Keratinocyte (primary cell): ENCODE results near the gene BECN2. TPM values are rescaled to one million over a fixed set of nuclear protein-coding genes. Genes with fewer than 3 reads are reported as not detected.

Experiments used
- DNase-seq: peaks from one replicate; pipeline ENCODE4 v3.0.0-alpha.2; 2011; ENCODE audit warnings: low read depth, missing footprints, low spot score
- FAIRE-seq: peaks from 2 replicates; lab custom pipeline; 2011; peaks lifted over from hg19 to GRCh38; lab: Jason Lieb, UNC
- H2AFZ ChIP-seq: 2 replicates; pipeline ENCODE4 v1.6.0; 2012; ENCODE audit warnings: low read length, control low read depth, inconsistent platforms; ENCODE audit not compliant: control insufficient read depth
- H3K27ac ChIP-seq: 2 replicates; pipeline ENCODE4 v1.5.1; 2011; ENCODE audit warnings: low read length; ENCODE audit not compliant: control insufficient read depth, insufficient read depth
- H3K27me3 ChIP-seq: 3 replicates; pipeline ENCODE4 v1.6.0; 2011; ENCODE audit warnings: low read length; ENCODE audit not compliant: control insufficient read depth, insufficient read depth; ENCODE audit errors: extremely low read depth
- H3K36me3 ChIP-seq, 2 experiments: 2 replicates in 1 of 2; 3 replicates in 1 of 2; pipeline ENCODE4 v1.5.1; 2011; ENCODE audit warnings: low read length in 2 of 2, mild to moderate bottlenecking in 1 of 2; ENCODE audit not compliant: control insufficient read depth in 2 of 2, insufficient read depth in 2 of 2; ENCODE audit errors: extremely low read depth in 1 of 2
- H3K4me1 ChIP-seq: 3 replicates; pipeline ENCODE4 v1.5.1; 2011; ENCODE audit warnings: low read length; ENCODE audit not compliant: control insufficient read depth, insufficient read depth; ENCODE audit errors: extremely low read depth
- H3K4me2 ChIP-seq: 3 replicates; pipeline ENCODE4 v1.6.0; 2011; ENCODE audit warnings: low read depth, low read length; ENCODE audit not compliant: control insufficient read depth, insufficient read depth; ENCODE audit errors: extremely low read depth
- H3K4me3 ChIP-seq, 3 experiments: fragments of 200-600 bp in 1 of 3; sonication (generic) in 1 of 3; 2 replicates in 2 of 3; 3 replicates in 1 of 3; pipeline ENCODE4 v1.5.1; 2011 to 2016; ENCODE audit warnings: low read length in 3 of 3, mild to moderate bottlenecking in 3 of 3, control low read depth in 2 of 3, inconsistent platforms in 1 of 3, low read depth in 1 of 3, mixed read lengths in 1 of 3, mixed run types in 1 of 3, moderate library complexity in 1 of 3; ENCODE audit not compliant: control insufficient read depth in 2 of 3, insufficient read depth in 2 of 3; ENCODE audit errors: extremely low read depth in 1 of 3
- H3K79me2 ChIP-seq: 2 replicates; pipeline ENCODE4 v1.6.0; 2012; ENCODE audit warnings: low read length; ENCODE audit not compliant: control insufficient read depth, insufficient read depth
- H3K9ac ChIP-seq: 3 replicates; pipeline ENCODE4 v1.6.0; 2011; ENCODE audit warnings: low read length; ENCODE audit not compliant: control insufficient read depth, insufficient read depth; ENCODE audit errors: extremely low read depth
- H3K9me1 ChIP-seq: 3 replicates; pipeline ENCODE4 v1.6.0; 2011; ENCODE audit warnings: low read length; ENCODE audit not compliant: control insufficient read depth, insufficient read depth; ENCODE audit errors: extremely low read depth
- H3K9me3 ChIP-seq: 2 replicates; pipeline ENCODE4 v1.5.1; 2012; ENCODE audit warnings: low read depth, low read length; ENCODE audit not compliant: control insufficient read depth
- H4K20me1 ChIP-seq: 3 replicates; pipeline ENCODE4 v1.6.0; 2011; ENCODE audit warnings: low read length; ENCODE audit not compliant: control insufficient read depth, insufficient read depth; ENCODE audit errors: extremely low read depth
- CTCF ChIP-seq, 3 experiments: IDR thresholded peaks in 1 of 3; conservative IDR thresholded peaks in 1 of 3; optimal IDR thresholded peaks in 1 of 3; 2 replicates in 2 of 3; 3 replicates in 1 of 3; pipeline versions ENCODE3 to v1.5.1; 2011; ENCODE audit warnings: low read length in 3 of 3, mild to moderate bottlenecking in 3 of 3, moderate library complexity in 2 of 3, control low read depth in 1 of 3, inconsistent platforms in 1 of 3; ENCODE audit not compliant: insufficient read depth in 2 of 3; ENCODE audit errors: extremely low read depth in 1 of 3
- EZH2 ChIP-seq: IDR thresholded peaks from one replicate; pipeline ENCODE4 v1.6.1; 2012; ENCODE audit warnings: inconsistent platforms, mild to moderate bottlenecking, low read length, moderate library complexity
- dilution Hi-C: fragments of 300-500 bp; cut with MboI; formaldehyde crosslinking; loops from one replicate; pipeline ENCODE4 v1.7.0; 2020; ENCODE audit warnings: low sequenced_read_pairs; ENCODE audit not compliant: extremely low pct_ligation_motif_present
- polyA plus RNA-seq, 5 experiments: library from polyadenylated mRNA; depleted of rRNA in 3 of 5; stranded (reverse) in 3 of 5; stranded (forward) in 1 of 5; unstranded in 1 of 5; fragments of >200 nt; gene quantifications; 1 replicate in 1 of 5; 2 replicates in 3 of 5; 3 replicates in 1 of 5; pipeline versions ENCODE4 v1.2.1 to v1.2.3, GENCODE V29; 2011 to 2012; ENCODE audit warnings: missing spikeins in 2 of 5, low read depth in 1 of 5, low replicate concordance in 1 of 5

Gene BECN2
- polyA plus RNA-seq, 1 donor (not counting 4 experiments of a cell fraction or from before 2014, with no cell fraction given): not detected

GRCh38 chr1:241927321-241927720 lies 30.2 kb upstream of the BECN2 start:
- Histone ChIP-seq H2AFZ (no peak overlapping the region), H3K4me1 (no peaks in the 10 kb centered on the region), H3K9me3 (no peaks in the 10 kb centered on the region), H3K9ac (no peak overlapping the region), H3K27me3 (no peaks in the 10 kb centered on the region), H3K36me3 (no peaks in the 10 kb centered on the region), H3K27ac (no peak overlapping the region), H3K9me1 (no peaks in the 10 kb centered on the region), H4K20me1 (no peaks in the 10 kb centered on the region), H3K4me3 (no peak overlapping the region), H3K79me2 (no peaks in the 10 kb centered on the region), H3K4me2 (no peak overlapping the region)
- FAIRE-seq (no peak), DNase-seq (no peak)
- TF ChIP-seq EZH2: no peak
- no peak for TF ChIP-seq CTCF (optimal IDR thresholded peaks at IDR 0.05 in 1 of 3, IDR thresholded peaks at IDR 0.05 in 1 of 3, conservative IDR thresholded peaks at IDR 0.05 in 1 of 3; ENCODE audit: extremely low read depth in 1 of 3, insufficient read depth in 2 of 3, low read length in 3 of 3)
- dilution Hi-C loops: no loop called here

GRCh38 chr1:241932845-241933244 lies 24.7 kb upstream of the BECN2 start:
- no peak for DNase-seq
- Histone ChIP-seq H3K4me2 (no peak overlapping the region), H3K4me1 (no peaks in the 10 kb centered on the region), H3K79me2 (no peaks in the 10 kb centered on the region), H3K9me1 (no peaks in the 10 kb centered on the region), H3K9me3 (no peaks in the 10 kb centered on the region), H3K27me3 (no peaks in the 10 kb centered on the region), H3K36me3 (no peaks in the 10 kb centered on the region), H4K20me1 (no peaks in the 10 kb centered on the region), H3K4me3 (no peak overlapping the region), H2AFZ (no peak overlapping the region), H3K27ac (no peak overlapping the region), H3K9ac (no peak overlapping the region)
- no peak for TF ChIP-seq EZH2
- no peak for FAIRE-seq
- dilution Hi-C loops: no loop called here

GRCh38 chr1:241934201-241934848 lies 23.2 kb upstream of the BECN2 start:
- no peak overlapping the region for H3K4me3 ChIP-seq
- H2AFZ ChIP-seq: no peak overlapping the region
- no peak overlapping the region for H3K9ac ChIP-seq
- dilution Hi-C loops: no loop called here
- no peaks in the 10 kb centered on the region for H3K36me3 ChIP-seq
- no peaks in the 10 kb centered on the region for H3K9me1 ChIP-seq
- H3K79me2 ChIP-seq: no peaks in the 10 kb centered on the region
- H3K27ac ChIP-seq: no peak overlapping the region
- no peaks in the 10 kb centered on the region for H3K9me3 ChIP-seq
- no peak for DNase-seq
- FAIRE-seq: no peak
- H3K4me2 ChIP-seq: no peak overlapping the region
- H4K20me1 ChIP-seq: no peaks in the 10 kb centered on the region
- no peaks in the 10 kb centered on the region for H3K4me1 ChIP-seq
- no peak for TF ChIP-seq CTCF (optimal IDR thresholded peaks at IDR 0.05 in 1 of 3, IDR thresholded peaks at IDR 0.05 in 1 of 3, conservative IDR thresholded peaks at IDR 0.05 in 1 of 3; ENCODE audit: extremely low read depth in 1 of 3, insufficient read depth in 2 of 3, low read length in 3 of 3)
- TF ChIP-seq EZH2: no peak
- H3K27me3 ChIP-seq: no peaks in the 10 kb centered on the region
